Measurements from ENCODE around the gene ELOB. TPM values are rescaled to one million over a fixed set of nuclear protein-coding genes. Genes with fewer than 3 reads are reported as not detected.
A peak's percentile ranks its signal among the peaks of the same experiment; 100 is the strongest.
"Not testable (repeated sequence)": the region's sequence is repeated elsewhere in the genome, so short reads cannot be mapped to it uniquely, and the experiment has no call there.

The ELOB gene
- total RNA-seq, 2 experiments from 2014 or later, result 267 to 291 TPM

- H3K9me3 Mint-ChIP-seq, result no peaks in the 10 kb centered on the region
- H3K27ac Mint-ChIP-seq, result no peak overlapping the region
- H3K27me3 Mint-ChIP-seq, result no peaks in the 10 kb centered on the region
- no peak for DNase-seq
- no peaks in the 10 kb centered on the region for H3K4me1 Mint-ChIP-seq
- H3K4me3 Mint-ChIP-seq, result no peak overlapping the region
- H3K36me3 Mint-ChIP-seq, result no peaks in the 10 kb centered on the region
Observed at GRCh38 chr16:2741168-2741567, 35.9 kb downstream of the ELOB start.

- Mint-ChIP-seq H3K36me3 (no peaks in the 10 kb centered on the region), H3K27me3 (no peaks in the 10 kb centered on the region), H3K4me1 (no peaks in the 10 kb centered on the region), H3K4me3 (no peak overlapping the region), H3K9me3 (no peaks in the 10 kb centered on the region), H3K27ac (peak overlapping the region; percentile 50)
- DNase-seq, result no peak
Observed at GRCh38 chr16:2740476-2740875, 36.6 kb downstream of the ELOB start.

GRCh38 chr16:2739625-2740430 lies 37.3 kb downstream of the ELOB start:
- peaks cover 1% of the 10 kb centered on the region for H3K4me1 Mint-ChIP-seq
- H3K27ac Mint-ChIP-seq, result no peak overlapping the region
- no peak for DNase-seq
- no peak overlapping the region for H3K4me3 Mint-ChIP-seq
- no peaks in the 10 kb centered on the region for H3K9me3 Mint-ChIP-seq
- H3K36me3 Mint-ChIP-seq, result no peaks in the 10 kb centered on the region
- H3K27me3 Mint-ChIP-seq, result no peaks in the 10 kb centered on the region

- no peak overlapping the region for H3K4me3 Mint-ChIP-seq
- peaks cover 1% of the 10 kb centered on the region for H3K4me1 Mint-ChIP-seq
Observed at GRCh38 chr16:2738615-2739014, 38.5 kb downstream of the ELOB start.

DNA sequence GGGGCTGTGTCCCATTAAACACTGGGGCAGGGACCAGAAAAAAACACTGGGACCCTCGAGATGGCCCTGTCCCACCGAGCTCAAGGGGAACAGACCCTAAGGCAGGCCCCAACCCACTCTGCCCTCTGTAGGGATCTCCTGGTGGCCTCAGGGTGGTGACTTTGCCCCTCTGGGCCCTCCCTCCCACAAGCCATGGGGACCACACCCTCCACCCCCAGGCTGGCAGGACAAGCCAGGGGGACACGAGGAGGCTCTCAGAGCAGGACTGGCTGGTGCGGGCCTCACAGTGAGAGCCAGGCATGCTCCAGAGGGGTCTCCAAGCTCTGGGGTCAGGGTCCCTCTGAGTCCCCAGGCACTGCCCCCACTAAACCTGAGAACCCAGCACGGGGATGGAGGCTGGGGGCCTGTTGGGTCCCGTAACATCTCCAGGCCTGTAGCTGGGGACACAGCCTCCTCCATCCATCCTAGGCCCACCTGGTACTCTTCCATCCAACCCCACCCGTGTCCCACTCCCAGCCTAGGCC lies 39.1 kb downstream of the ELOB start:
- no peak overlapping the region for H3K27ac Mint-ChIP-seq
- no peaks in the 10 kb centered on the region for H3K27me3 Mint-ChIP-seq
- no peak for DNase-seq
- no peak overlapping the region for H3K4me3 Mint-ChIP-seq
- H3K4me1 Mint-ChIP-seq, result peaks cover 1% of the 10 kb centered on the region
- H3K36me3 Mint-ChIP-seq, result no peaks in the 10 kb centered on the region
- no peaks in the 10 kb centered on the region for H3K9me3 Mint-ChIP-seq

More at GRCh38 chr16:2738615-2739014, 38.5 kb downstream of the ELOB start:
- no peaks in the 10 kb centered on the region for H3K27me3 Mint-ChIP-seq
- no peak overlapping the region for H3K27ac Mint-ChIP-seq
- no peaks in the 10 kb centered on the region for H3K9me3 Mint-ChIP-seq
- DNase-seq, result no peak
- no peaks in the 10 kb centered on the region for H3K36me3 Mint-ChIP-seq

GRCh38 chr16:2737238-2737605 lies 39.9 kb downstream of the ELOB start:
- peaks cover 1% of the 10 kb centered on the region for H3K4me1 Mint-ChIP-seq
- H3K27ac Mint-ChIP-seq, result no peak overlapping the region
- H3K27me3 Mint-ChIP-seq, result no peaks in the 10 kb centered on the region
- DNase-seq, result no peak
- no peak overlapping the region for H3K4me3 Mint-ChIP-seq
- no peaks in the 10 kb centered on the region for H3K9me3 Mint-ChIP-seq
- H3K36me3 Mint-ChIP-seq, result no peaks in the 10 kb centered on the region

DNA sequence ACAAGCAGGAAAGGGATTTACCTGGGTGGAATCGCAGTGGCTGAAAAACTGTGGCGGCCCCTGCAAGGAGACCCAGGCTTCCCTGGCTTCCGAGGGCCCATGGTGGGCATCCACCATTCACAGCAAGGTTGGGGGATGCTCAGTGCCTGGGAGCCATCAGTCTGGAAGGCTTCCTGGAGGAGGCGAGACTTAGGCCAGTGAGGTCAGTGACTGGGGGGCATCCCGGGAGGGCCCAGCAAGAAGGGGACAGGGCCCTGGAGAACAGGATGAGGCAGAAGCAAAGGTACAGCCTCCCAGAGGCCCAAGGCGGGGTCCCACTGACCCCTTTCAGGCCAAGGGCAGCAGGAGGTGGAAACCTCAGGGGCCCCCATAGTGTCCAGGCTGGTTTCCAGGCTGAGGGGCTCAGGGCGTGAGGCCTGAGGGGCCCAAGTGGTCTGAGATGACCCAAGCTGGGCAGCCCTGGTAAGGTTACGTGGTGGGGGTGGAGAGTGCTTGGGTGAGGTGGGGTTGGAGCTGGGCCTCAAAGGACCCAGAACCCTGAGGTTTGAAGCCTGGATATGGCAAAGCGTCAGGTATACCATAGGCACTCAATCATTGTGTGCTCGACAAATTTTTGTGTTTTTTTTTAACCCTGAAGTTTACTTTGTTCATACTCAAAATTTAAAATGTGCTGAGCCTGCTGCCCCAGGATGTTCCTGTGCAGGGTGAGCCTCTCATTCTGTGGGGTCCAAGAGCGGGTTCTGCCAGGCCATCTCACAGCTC lies 40.4 kb downstream of the ELOB start:
- H3K4me3 Mint-ChIP-seq, result no peak overlapping the region
- no peaks in the 10 kb centered on the region for H3K36me3 Mint-ChIP-seq
- H3K4me1 Mint-ChIP-seq, result peaks cover 1% of the 10 kb centered on the region
- no peak for DNase-seq
- H3K27ac Mint-ChIP-seq, result no peak overlapping the region
- H3K27me3 Mint-ChIP-seq, result no peaks in the 10 kb centered on the region
- H3K9me3 Mint-ChIP-seq, result no peaks in the 10 kb centered on the region

DNA sequence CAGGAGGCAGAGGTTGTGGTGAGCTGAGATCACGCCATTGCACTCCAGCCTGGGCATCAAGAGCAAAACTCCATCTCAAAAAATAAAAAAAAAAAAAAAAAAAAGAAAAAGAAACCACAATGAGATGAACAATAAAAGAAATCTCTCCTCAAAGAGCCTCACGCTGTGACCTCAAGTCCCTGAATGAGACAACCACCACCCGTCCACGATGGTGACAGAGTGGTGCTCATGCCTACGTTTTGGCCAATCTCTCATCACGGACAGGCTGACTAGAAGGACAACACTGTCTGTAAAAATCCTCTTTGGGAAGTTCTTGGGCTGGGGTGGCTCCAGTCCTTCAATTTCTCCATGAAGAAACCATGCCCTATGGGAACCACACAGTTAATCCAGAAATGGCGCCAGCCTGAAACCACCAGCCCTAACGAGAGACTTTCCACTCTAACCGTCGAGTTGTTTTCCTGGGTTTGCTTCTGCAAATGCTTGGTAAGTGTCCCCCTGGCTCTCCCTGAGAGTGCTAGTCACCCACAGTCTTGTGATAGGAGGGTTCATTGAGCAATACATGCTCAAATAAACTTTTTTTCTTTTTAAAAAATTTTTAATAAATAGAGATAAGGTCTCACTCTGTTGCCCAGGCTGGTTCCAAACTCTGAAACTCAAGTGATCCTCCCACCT lies 42.1 kb downstream of the ELOB start:
- H3K27me3 Mint-ChIP-seq, result no peaks in the 10 kb centered on the region
- peaks cover 1% of the 10 kb centered on the region for H3K4me1 Mint-ChIP-seq
- no peak overlapping the region for H3K27ac Mint-ChIP-seq
- no peaks in the 10 kb centered on the region for H3K9me3 Mint-ChIP-seq
- H3K4me3 Mint-ChIP-seq, result no peak overlapping the region
- DNase-seq, result no peak
- H3K36me3 Mint-ChIP-seq, result no peaks in the 10 kb centered on the region

GRCh38 chr16:2728034-2728433 lies 49.0 kb downstream of the ELOB start:
- H3K9me3 Mint-ChIP-seq, result no peaks in the 10 kb centered on the region
- H3K27ac Mint-ChIP-seq, result peak overlapping the region; percentile 25
- no peaks in the 10 kb centered on the region for H3K36me3 Mint-ChIP-seq
- DNase-seq, result no peak
- no peak overlapping the region for H3K4me3 Mint-ChIP-seq
- H3K4me1 Mint-ChIP-seq, result peaks cover 6% of the 10 kb centered on the region
- peaks cover 5% of the 10 kb centered on the region for H3K27me3 Mint-ChIP-seq

GRCh38 chr16:2726923-2727322 lies 50.2 kb downstream of the ELOB start:
- no peaks in the 10 kb centered on the region for H3K36me3 Mint-ChIP-seq
- DNase-seq, result no peak
- peaks cover 7% of the 10 kb centered on the region for H3K4me1 Mint-ChIP-seq
- H3K9me3 Mint-ChIP-seq, result no peaks in the 10 kb centered on the region
- peaks cover 5% of the 10 kb centered on the region for H3K27me3 Mint-ChIP-seq
- H3K4me3 Mint-ChIP-seq, result no peak overlapping the region
- H3K27ac Mint-ChIP-seq, result no peak overlapping the region

DNA sequence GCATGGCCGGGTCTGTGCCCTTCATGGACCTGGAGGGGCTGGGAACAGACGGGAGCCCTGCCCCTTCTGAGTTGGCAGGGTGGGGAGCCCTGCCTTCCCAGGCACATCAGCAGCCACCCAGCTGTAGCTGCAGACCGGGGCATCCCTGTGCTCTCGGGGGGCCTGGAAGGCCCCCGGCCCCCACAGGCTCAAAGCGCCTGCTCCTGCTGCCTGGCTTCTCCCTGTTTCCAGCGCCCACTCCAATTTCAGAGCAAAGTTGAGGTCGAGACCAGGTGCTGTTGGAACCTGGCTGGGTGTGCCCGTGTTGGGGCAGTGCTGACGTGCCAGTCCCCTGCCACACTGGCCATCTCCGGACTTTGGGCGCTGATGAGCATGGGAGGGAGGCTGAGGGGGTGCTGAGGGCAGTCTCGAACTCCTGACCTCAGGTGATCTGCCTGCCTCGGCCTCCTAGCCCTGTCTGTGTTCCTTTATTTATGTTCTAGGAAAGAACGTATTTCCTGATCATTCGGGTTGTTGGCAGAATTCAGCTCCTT lies 52.2 kb downstream of the ELOB start:
- H3K9me3 Mint-ChIP-seq, result no peaks in the 10 kb centered on the region
- H3K27ac Mint-ChIP-seq, result no peak overlapping the region
- DNase-seq, result no peak

DNA sequence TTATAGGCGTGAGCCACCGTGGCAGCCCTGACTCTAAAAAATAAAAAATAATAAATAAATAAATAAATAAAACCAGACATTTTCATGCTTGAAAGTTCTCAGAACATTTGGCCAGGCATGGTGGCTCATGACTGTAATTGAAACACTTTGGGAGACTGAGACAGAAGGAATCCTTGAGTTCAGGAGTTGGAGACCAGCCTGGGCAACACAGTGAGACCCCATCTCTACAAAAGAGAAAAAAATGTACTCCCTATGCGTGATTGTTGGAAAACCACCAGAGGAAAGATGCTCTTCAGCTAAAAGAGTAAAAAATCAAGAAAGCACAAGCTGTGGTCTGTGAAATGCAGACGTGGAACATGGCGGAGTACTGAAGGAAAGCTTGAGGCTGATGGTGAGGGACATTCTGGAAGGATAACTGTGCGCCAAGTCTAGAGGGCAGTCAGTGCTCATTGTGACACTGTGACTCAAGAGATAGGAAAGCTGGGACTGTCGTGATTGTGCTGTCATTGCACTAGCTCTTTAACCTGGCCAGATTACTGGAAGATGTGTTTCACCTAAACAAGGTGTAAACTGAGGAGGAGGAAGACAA lies 52.9 kb downstream of the ELOB start:
- Mint-ChIP-seq H3K9me3 (no peaks in the 10 kb centered on the region), H3K4me1 (peaks cover 7% of the 10 kb centered on the region), H3K4me3 (no peak overlapping the region), H3K27me3 (peaks cover 5% of the 10 kb centered on the region), H3K36me3 (no peaks in the 10 kb centered on the region), H3K27ac (no peak overlapping the region)
- DNase-seq, result no peak

More for the DNA sequence above, 52.2 kb downstream of the ELOB start:
- H3K4me1 Mint-ChIP-seq, result peaks cover 7% of the 10 kb centered on the region
- H3K4me3 Mint-ChIP-seq, result no peak overlapping the region
- peaks cover 5% of the 10 kb centered on the region for H3K27me3 Mint-ChIP-seq
- H3K36me3 Mint-ChIP-seq, result no peaks in the 10 kb centered on the region

GRCh38 chr16:2721634-2722173 lies 55.4 kb downstream of the ELOB start:
- not testable (repeated sequence) for H3K27me3 Mint-ChIP-seq, DNase-seq, H3K9me3 Mint-ChIP-seq, H3K36me3 Mint-ChIP-seq, H3K4me1 Mint-ChIP-seq
- peak overlapping the region; percentile 64 for H3K4me3 Mint-ChIP-seq
- peak overlapping the region; percentile 58 for H3K27ac Mint-ChIP-seq

Measured in activated naive CD8-positive, alpha-beta T cell treated with anti-CD3 and anti-CD28 coated beads for 36 hours (primary cell).